SW480 (cell line): ENCODE results near the gene DSEL.

ENCODE experiments used
- DNase-seq: peaks from one replicate; pipeline ENCODE4 v3.0.0-alpha.2; 2016; ENCODE audit warnings: low spot score

The DSEL gene

DNA sequence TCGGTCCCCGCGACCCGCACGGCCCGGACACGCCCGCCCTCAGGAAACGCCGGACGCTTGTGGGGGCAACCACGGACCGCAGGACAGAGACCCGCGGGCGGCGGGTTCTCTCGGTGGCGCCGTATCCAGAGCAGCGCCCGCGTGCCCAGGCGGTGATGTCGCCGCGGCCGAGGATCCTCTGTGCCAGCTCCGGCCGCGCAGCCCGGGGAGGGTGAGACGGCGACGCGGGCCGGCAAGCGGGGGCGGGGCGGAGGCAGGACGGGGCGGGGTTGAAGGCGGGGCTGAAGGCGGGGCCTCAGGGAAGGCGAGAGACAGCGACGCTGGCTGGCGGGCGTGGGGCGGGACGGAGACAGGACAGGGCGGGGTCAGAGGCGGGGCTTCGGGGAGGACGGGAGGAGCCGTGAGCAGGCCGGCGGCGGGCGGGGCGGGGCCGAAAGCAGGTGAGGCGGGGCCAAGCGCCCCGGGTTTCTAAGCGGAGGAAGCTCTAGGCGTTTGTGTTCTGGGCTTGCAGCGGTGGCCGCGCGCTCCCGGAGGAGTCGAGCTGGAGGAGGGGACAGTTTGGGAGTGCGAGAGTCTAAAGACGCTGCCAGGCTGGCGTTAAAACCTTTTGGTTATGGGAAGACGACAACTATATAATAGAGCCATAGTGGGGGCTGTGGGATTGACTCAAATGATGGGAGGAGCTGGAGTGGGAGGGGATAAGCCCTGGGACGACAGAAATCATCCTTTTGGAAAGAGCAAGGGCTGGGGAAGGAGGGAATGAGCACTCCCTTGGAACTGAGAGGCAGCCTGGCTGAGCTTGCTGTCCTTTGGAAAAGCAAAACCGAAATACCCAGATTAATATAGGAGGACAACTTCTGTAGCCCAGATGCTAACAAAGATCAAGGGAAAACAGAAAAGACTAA lies at the start of gene DSEL:
Gene DSEL, minus strand, starts transcription at position 182 of the 905 bp plus-strand sequence. CDS start 2,112 bp downstream, outside the sequence.
- peak; percentile 81 for DNase-seq

DNA sequence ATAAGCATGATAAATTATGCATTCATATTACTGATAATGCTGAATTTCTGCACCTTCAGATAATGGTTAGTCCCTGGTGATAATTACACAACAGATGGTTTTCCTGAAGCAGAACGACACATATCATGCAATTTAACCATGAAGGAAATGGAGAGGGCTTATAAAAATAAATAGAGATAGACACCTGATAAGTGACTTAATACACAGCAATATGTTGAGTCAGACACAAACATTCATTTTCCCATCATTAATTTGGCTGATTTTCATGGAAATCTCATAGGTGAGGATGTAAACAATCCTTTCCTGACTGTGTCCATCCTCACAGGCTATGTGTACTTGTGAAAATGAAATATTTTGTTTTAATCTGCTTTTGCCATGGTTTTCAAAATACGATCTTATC lies 36.9 kb upstream of the DSEL start:
- no peak for DNase-seq

DNA sequence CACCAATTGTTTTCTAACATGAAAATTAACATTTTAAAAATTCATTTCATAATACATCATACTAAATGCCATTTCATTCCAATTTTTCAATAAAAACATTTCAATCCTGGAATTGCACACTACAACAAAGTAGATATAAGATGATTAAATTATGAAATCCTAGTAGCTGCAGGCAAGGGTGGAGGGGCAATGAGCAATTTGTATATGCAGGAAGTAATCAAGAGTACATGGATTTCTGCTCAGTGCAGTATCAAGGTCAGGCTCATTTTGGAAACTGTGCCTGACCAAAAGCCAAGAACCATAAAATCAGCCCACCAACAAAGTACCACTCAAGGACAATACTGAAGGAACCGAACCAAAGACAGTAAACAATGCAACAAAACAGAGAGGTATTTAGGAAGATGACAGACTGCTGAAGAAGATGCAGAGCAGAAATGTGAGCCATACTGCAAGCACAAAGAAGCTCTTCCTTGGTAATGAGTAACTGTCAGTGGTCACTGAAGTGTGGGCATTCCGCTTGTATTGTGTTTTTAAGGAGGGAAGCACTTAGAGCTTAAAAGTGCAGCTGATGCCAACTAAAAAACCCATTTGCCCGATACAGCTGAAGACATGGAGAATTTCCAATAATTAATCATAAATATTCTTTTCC lies 34.5 kb upstream of the DSEL start:
- DNase-seq, result no peak

DNA sequence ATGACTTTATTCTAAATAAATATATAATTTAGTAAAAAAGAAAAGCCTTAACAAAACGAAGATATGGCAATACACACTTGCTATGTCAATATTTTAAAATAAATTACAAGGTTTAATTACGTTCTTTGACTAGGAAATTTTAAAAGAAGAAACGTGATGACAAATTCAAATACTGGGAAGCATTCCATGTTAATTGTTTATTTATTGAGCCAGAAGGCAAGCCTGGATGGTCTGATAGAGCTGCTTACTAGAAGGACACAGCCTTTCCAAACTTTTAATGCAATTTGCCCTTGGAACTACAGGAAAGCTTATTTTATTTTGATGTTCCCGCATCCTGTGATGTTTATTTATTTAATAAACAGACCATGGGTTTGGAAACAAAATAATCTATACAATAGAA lies 33.4 kb upstream of the DSEL start:
- DNase-seq, result no peak

DNA sequence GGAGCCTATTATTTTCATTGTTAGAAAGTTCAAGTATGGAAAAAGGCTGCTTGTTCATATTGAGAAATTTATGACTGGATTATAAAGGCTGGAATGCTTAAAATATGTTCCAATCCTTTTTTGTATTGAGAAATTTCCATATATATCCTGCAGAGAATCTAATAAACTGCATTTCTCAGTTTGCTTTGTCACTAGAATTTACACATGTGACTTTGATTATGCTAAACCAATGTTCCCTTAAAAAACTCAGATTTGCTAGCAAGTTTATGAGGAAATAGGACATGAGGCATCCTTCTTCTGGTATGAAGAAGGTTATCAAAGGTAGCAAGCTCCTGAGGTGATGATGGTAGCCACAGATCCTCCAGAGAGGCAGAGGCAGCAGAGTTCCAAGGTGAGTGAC lies 29.2 kb upstream of the DSEL start:
- DNase-seq, result no peak

DNA sequence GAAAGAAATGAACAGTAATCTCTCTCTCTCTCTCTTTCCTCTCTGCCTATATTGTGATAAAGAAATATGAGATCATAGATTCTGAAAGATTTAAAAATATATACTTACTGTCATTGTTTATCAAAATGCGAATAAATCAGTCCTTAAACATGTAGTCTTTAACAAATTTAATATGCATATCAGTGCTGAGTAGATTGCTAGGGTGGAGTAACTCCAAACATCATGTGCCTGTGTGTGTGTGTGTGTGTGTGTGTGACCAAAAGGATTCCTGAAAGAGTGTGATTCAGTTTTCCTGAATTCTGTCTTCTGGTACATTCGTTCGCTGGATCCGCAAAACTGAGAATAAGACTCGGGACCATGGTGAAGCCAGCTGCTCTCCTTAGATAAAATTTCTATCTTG lies 24.0 kb upstream of the DSEL start:
- DNase-seq, result no peak

DNA sequence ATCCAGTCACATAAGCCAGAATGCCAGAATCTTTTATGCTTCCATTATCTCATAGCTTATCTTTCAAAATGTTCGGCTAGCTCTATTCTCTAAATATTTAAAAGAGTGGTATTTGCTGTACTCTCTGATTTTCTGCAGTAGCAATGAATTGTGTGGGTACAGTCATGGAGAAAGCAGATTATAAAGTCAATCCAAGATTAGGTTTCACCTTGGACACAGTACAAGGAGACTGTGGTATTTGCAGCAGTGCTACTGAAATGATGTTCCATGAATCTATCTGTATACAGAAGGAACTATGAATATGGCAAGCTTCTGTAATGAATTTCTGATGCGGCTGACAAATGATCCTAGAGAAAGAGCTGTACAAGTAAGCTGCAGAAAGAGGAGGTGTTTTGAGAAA lies 15.4 kb upstream of the DSEL start:
- DNase-seq, result no peak

DNA sequence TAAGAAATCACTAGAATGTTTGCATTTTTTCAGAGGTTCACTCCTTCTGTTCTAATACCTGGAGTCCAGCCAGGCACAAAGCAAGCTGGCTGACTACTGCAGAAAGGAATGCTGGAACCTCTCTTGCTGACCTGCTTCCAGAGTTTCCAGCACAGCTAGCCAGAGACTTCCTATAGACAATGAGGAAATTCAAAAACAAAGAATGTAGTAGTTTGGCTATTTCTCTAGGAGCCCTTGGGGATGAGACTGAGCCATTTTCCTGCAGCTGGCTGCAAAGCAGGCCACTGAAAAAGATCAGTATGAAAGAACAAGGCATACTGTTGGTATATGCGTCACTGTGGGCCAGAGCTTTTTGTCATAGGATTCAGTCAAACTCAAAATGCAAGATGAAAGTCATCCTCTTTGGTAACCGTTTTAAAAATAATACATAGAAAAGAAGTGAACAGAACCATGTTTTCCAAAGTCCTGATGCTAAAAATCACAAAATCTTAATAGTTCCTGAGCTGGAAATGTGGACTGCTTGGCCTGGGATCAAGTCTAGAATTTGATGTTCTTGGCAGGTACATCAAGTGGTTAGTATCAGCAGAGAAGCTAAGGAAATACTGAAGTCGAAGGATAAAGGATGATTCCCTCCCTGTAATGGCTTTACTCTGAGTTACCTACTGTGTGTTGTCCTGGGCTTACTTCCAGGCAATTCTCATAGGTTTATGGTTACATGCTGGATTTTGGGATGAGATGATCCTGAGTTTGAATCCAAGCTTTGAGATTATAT lies 9.0 kb upstream of the DSEL start:
- DNase-seq, result peak; percentile 8

DNA sequence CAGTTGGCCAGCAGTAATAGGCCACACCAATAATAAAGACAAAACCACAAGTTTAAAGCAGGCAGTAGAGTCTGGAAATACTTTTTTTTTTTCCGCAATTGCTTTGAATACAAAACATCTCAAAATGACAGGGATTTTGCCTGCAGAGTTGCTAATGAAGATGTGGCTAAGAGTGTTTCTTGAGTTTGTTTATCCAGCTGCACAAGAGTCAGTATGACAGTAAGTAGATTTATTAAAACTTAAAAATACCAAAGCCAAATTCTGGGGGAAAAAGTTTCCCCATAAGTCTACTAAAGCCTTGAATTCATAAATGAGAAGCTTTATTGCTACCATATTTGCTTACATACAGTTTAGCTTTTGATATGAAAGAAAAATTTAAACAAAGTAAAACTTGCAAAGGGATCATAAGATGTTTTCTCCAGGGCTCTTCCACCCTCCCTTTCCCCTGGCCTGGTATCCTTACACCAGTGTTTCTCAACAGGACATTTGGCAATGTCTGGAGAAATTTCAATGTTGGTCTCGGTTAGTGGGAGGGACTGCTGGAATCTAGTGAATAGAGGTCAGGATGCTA lies 3.9 kb upstream of the DSEL start:
- no peak for DNase-seq

DNA sequence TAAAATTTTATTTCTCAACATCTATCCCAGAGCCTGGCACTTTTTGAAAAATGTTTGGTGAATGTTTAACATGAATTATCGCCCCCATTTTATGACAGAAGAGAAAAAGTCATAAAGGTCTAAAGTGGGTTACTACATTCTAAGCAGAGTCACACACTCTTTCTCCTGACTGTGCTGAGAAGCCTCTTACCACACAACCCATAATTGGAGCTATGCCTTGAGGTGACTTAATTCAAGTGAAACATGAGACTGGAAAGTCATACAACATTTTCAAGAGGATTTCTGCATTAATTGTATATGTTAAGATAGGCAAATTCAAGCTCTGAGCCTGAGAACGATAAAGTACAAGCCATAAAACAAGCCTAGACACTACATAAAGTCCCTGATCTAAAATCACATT lies 3.1 kb upstream of the DSEL start:
- no peak for DNase-seq

DNA sequence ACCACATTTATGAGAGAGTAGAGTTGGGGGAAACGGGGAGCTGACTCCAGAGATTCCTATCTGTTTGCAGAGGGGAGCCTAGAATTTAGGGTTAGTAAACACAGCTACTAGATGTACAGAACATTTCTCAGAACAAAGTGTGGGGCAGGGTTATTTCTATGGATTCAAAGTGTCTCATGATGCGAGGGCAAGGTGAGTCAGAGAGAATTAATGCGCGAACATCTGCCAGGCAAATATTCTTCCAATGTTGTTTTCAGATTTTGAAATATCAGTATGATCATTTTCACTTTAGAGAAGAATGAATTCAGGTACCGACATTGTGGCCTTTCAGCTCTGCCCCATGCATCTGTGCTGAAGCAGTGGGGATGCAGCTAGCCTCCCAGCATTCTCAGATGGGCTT lies 2.0 kb upstream of the DSEL start:
- no peak for DNase-seq

DNA sequence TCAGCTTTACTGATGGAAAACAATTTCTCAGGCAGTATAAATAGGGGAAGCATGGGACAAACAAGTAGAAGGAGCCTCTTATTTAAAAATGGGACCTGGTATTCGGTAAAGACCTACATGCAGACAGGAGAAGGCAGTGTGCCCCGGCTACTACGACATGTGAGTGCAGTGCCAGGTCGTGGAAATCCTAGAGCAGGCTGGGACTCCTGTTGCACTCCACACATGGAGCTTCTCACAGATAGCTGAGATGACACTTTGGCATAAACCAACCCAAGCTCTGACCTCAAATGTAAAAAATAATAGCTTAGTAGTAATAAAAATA lies 885 bp upstream of the DSEL start:
- peak; percentile 1 for DNase-seq

DNA sequence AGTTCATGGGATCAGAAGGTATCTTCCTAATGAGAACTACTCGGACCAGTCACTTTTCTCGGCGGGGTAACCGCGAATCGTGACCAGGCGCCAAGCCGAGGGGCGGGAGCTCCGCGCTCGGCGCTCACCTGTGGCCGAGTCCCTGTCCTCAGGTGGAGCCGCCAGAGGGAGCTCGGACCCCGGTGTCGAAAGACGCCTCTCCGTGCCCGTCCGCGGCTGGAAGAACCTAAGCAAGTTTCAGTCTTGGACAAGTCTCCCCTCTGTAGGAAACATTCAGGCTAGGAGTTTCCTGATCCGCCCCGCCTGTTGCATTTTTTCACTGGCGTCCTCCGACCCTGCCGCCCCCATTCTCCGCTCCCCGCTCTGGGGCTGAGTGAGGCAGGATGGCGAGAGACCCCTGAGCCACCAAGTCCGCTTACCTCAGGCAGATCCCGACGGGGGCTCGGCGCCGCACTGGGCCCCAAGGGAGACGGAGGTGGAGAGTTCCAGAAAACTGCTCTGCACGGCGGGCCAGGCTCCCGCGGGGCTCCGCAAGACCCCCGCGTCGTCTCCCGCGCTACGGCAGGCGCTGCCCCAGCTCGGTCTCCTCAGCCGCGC lies 480 bp downstream of the DSEL start:
- peak; percentile 65 for DNase-seq

DNA sequence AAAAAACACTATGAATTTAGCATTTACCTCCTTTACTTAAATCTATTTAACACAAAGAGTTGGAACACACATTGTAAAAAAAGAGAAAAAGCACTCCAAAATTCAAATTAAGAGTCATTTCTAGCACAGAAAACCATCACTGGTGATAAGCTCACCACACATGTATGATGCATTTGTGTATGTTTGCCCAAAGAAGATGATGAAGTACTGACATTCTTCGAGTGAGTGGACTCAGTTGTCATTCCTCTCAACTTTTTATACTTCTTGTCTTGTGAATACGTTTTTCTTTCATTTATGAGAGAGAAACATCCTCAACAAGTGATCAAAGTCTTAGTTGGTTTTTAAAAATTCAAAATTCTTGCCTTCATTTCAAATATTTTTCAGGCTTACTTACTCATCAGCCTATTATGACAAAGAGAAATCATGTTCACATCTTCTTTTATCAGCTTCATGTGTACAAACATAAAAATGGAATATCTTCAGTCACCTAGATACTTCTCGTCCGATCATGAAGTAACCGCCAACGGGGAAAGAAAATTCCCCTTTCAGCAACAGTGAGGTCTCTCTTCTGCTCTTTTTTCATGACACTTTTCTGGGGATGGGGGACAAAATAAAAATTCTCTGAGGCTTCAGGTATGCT lies 1.5 kb downstream of the DSEL start:
- DNase-seq, result no peak

DNA sequence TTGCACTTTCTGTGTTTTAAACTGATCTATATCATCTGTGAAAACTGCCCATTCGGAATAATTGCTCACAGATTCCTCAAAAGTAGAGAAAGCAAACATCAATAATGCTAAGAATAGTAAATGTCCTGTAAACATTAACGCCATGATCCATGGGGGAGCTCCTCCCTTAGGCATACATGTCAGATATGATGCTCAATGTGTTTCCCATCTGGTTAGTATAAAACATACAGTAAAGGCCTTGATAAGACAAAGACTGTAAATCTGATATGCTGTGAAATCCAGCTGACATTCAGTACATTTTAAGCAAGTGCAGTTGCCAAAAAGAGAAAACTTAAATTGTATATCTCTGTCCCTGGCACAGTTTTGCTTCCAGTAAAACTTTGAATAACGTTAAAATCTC lies 2.1 kb downstream of the DSEL start:
- DNase-seq, result no peak

DNA sequence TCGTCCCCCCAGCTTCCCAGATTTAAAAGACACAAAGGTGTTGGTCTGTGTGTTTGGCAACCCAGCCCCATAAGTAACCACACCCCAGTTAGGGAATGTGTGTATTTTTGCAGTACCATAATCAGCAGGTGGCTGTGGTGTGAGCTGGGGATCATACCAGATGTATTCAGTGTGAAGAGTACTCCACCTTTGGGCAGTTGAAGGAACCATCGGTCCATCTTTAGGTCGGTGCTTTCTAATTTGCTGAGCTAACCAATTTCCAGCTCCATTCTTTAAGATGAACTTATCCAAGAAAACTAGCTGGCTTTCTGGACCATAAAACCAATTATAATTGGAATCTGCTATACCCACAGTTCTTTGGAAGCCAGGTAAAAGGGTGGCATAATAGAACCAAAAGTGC lies 3.2 kb downstream of the DSEL start:
- DNase-seq, result peak; percentile 32

DNA sequence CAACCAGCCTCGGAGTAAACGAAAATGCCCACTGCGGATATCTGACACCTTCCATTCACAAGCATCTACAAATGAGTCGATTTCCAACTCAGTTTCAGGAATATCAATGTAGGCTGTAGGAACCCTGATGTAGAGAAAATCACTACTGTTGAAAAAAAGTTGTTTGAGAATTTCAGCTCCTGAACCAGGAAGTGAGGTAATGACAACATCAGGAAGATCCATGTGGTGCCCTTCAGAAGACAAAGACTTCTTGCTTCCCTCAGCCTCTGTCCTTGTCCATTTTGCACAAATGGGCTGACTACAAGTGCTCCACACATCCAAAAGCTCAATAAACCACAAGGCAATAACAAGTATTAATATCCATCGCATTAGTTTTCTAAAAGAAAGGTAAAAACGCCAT lies 4.7 kb downstream of the DSEL start:
- no peak for DNase-seq

DNA sequence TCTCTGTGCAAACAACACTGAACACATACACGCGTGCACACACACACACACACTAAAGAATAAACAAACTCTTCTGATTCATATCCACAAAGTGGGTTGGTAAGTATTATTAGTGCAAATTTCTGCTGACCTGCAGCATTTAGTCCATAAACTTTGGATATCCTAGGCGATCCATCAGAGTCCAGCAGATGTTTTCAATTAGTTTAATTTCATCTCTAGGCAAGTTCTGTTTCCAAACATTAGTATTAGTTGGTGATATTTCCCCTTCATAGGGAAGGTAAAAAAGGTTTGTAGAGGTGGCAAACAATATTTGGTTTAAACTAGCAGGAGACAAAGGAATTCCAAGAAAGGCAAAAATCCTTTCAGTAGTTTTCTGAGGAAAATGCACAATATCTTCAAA lies 5.7 kb downstream of the DSEL start:
- no peak for DNase-seq

DNA sequence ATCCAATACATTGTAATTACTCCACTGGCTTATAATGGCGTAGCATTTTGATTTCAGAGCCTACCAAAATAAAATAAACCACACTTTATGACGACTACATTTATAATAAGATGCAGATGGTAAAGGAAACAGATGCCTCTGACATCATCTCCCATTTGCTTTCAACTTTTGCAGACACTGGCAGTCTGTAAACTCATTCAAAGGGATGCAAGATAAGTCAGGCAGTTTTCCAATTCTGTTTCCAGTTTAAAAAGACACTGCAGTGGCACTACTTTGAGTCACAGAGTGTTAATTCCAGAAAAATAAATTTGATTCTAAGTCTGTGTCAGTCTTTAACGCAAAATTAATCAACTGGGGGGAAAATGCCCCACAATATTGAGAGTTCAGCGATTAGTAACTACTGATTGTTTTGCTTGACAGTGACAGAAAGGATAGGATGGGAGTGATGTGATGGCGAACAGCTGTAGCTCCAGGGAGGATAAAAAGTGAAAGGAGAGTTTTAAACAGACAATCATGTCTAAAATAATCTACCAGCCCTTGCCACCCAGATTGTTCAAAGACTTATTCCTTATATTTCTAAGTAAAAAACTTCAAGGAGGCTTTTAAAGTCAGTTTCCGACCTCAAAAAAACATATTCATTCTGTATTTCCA lies 6.7 kb downstream of the DSEL start:
- DNase-seq, result no peak

DNA sequence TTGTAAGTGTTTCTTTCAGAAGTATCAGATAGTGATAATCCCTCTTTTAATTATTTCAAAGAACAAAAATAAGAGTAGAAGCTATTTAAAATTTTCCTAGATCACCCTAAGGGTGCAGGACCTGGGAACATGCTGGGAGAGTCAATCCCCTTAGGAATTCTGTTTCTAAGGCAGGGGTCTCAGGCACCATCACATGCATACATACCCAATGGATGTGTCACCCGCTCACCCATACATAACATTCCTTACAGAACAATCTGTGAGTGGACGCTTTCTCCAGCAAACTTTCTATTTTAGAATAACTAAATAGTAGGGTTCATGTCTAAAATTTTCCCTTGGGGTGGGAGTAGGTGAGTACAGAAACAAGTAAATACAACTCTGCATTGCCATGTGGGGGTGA lies 8.4 kb downstream of the DSEL start:
- DNase-seq, result no peak

DNA sequence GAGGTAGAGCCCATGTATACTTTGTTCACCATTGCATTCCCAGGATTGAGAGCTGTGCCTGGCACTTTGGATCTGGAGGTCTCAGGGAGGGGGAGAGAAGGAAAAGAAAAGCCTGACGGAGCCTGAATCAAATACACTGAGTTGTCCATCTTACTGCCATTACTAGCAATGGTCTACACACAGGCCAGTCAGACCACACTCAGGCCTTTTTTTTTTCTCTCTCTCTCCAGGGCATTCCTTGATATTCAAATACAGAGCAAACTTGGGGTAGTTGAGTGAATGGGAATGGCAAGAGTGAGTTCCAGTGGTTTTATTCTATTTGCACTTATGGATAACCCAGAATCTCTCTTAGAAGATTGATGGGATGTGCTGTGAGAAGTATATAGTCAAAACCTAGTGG lies 11.8 kb downstream of the DSEL start:
- no peak for DNase-seq
